ENCODE measurements around the gene BLACAT1. TPM values are rescaled to one million over a fixed set of nuclear protein-coding genes. Genes with fewer than 3 reads are reported as not detected.

BLACAT1 gene
- total RNA-seq, 1 experiment from 2014 or later: 0.31 TPM

- Histone ChIP-seq H3K9me3 (ENCODE audit: control insufficient read depth, insufficient read depth, low read depth, low read length) (no peaks in the 10 kb centered on the region), H3K36me3 (ENCODE audit: control insufficient read depth, insufficient read depth, low read length) (no peaks in the 10 kb centered on the region), H3K27me3 (ENCODE audit: control insufficient read depth, insufficient read depth, low read length) (no peaks in the 10 kb centered on the region), H3K4me1 (ENCODE audit: control insufficient read depth, insufficient read depth, low read length) (no peaks in the 10 kb centered on the region), H3K4me3 (ENCODE audit: low read depth in 2 of 2, low read length in 2 of 2) (no peak overlapping the region), H3K27ac (ENCODE audit: low read length) (no peak overlapping the region)
- intact Hi-C loops (cut with micrococcal nuclease; ENCODE audit: unreplicated experiment): no loop called here
- BruUV-seq (replicated peaks): no TSS peak
- TF ChIP-seq SIN3A (IDR thresholded peaks at IDR 0.05; ENCODE audit: borderline replicate concordance, insufficient read depth, low read depth, low read length): no peak
- TF ChIP-seq POLR2AphosphoS5 (IDR thresholded peaks at IDR 0.05; ENCODE audit: low read depth, low read length): no peak
- TF ChIP-seq REST (IDR thresholded peaks at IDR 0.05; ENCODE audit: insufficient read depth in 1 of 2, low read depth in 2 of 2, low read length in 1 of 2): no peak
- no peak for TF ChIP-seq CTCF (IDR thresholded peaks at IDR 0.05)
- no peak for TF ChIP-seq TCF7L2 (IDR thresholded peaks at IDR 0.05; ENCODE audit: low read depth, low read length)
- in situ Hi-C loops (cut with HindIII; ENCODE audit: low pct_unique_long_range_greater_than_20kb, low sequenced_read_pairs): no loop called here
- DNase-seq (ENCODE audit: low read depth, low spot score): no peak
- CTCF ChIA-PET: no interaction called here
- POLR2A ChIA-PET: interaction anchor here (0.5 kb wide), 1 partner anchor 38 kb away, joined by 7 read pairs; no protein-coding TSS in a partner anchor
- no peak for ATAC-seq
These were observed 39.5 kb upstream of the BLACAT1 start for GRCh38 chr1:205495237-205495823.

DNA sequence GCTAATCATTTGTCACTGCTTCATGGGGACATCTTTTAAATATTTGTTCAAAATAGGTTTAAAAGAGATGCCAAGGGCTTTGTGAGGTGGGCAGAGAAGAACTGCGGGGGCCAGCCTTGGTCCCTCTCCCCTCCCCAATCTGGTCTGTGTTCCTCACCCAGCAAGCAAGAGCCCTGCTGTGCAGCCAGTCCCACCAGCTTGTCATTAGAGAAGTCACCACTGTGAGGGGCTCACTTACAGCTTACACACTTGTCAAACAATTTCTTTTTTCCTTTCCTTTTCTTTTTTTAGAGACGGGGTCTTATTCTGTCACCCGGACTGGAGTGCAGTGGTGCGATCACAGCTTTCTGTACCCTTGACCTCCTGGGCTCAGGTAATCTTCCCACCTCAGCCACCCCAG lies 38.3 kb upstream of the BLACAT1 start:
- Histone ChIP-seq H3K4me3 (ENCODE audit: low read depth in 2 of 2, low read length in 2 of 2) (no peak overlapping the region), H3K4me1 (ENCODE audit: control insufficient read depth, insufficient read depth, low read length) (no peaks in the 10 kb centered on the region), H3K36me3 (ENCODE audit: control insufficient read depth, insufficient read depth, low read length) (no peaks in the 10 kb centered on the region), H3K27ac (ENCODE audit: low read length) (no peak overlapping the region), H3K9me3 (ENCODE audit: control insufficient read depth, insufficient read depth, low read depth, low read length) (no peaks in the 10 kb centered on the region), H3K27me3 (ENCODE audit: control insufficient read depth, insufficient read depth, low read length) (no peaks in the 10 kb centered on the region)
- ChIA-PET POLR2A (no interaction called here), CTCF (interaction anchor here (0.7 kb wide), 2 partner anchors 31 to 211 kb away, joined by 3 read pairs; no protein-coding TSS in a partner anchor)
- in situ Hi-C loops (cut with HindIII; ENCODE audit: low pct_unique_long_range_greater_than_20kb, low sequenced_read_pairs) (no loop called here), intact Hi-C loops (cut with micrococcal nuclease; ENCODE audit: unreplicated experiment) (no loop called here)
- TF ChIP-seq SIN3A (IDR thresholded peaks at IDR 0.05; ENCODE audit: borderline replicate concordance, insufficient read depth, low read depth, low read length): no peak
- no peak for TF ChIP-seq REST (IDR thresholded peaks at IDR 0.05; ENCODE audit: insufficient read depth in 1 of 2, low read depth in 2 of 2, low read length in 1 of 2)
- TF ChIP-seq POLR2AphosphoS5 (IDR thresholded peaks at IDR 0.05; ENCODE audit: low read depth, low read length): no peak
- no peak for TF ChIP-seq CTCF (IDR thresholded peaks at IDR 0.05)
- TF ChIP-seq TCF7L2 (IDR thresholded peaks at IDR 0.05; ENCODE audit: low read depth, low read length): no peak
- no TSS peak for BruUV-seq (replicated peaks)
- DNase-seq (ENCODE audit: low read depth, low spot score) (no peak), ATAC-seq (no peak)

All from Panc1 (cell line).